IMR-90 (cell line): ENCODE measurements around the gene MAGI1. TPM values are rescaled to one million over a fixed set of nuclear protein-coding genes. Genes with fewer than 3 reads are reported as not detected.

Experiments used
- ATAC-seq: fragments of 200-7000 bp; cut with Tn5 transposase; 2 replicates; pipeline ENCODE4 v1.9.1; 2020; ENCODE audit warnings: low read depth, mild to moderate bottlenecking, moderate library complexity
- BruUV-seq: library from RNA; stranded (reverse); fragments of 400-500 nt; replicated peaks from 2 replicates; lab custom pipeline; 2021; lab: Mats Ljungman, UMichigan
- CTCF ChIA-PET: fragments of 300-600 bp; formaldehyde crosslinking; extraction: SDS; loops from one replicate; lab custom pipeline; 2021; ENCODE audit warnings: antibody characterized with exemption; lab: Yijun Ruan, JAX
- POLR2A ChIA-PET: fragments of 300-600 bp; sonication (Branson Sonifier 250); formaldehyde crosslinking; loops from one replicate; lab custom pipeline; 2022; ENCODE audit warnings: antibody characterized with exemption; ENCODE audit not compliant: unreplicated experiment; lab: Charles Lee
- DNase-seq: peaks from one replicate; pipeline ENCODE4 v3.0.0; 2013
- H2AFZ ChIP-seq: replicated peaks from 2 replicates; pipeline ENCODE3; 2013; ENCODE audit warnings: low read length, mild to moderate bottlenecking; ENCODE audit not compliant: poor library complexity
- H2AK5ac ChIP-seq: 2 replicates; pipeline ENCODE4 v1.6.1; 2013; ENCODE audit warnings: low read depth, low read length, inconsistent platforms
- H2AK9ac ChIP-seq: replicated peaks from 2 replicates; pipeline ENCODE3; 2013; ENCODE audit warnings: mild to moderate bottlenecking, low read depth, low read length, moderate library complexity; ENCODE audit not compliant: poor library complexity
- H2BK120ac ChIP-seq: 2 replicates; pipeline ENCODE4 v1.6.1; 2013; ENCODE audit warnings: low read depth, low read length, inconsistent platforms
- H2BK15ac ChIP-seq: 3 replicates; pipeline ENCODE4 v1.6.1; 2013; ENCODE audit warnings: low read depth, low read length, inconsistent platforms
- H2BK20ac ChIP-seq: 2 replicates; pipeline ENCODE4 v1.6.1; 2013; ENCODE audit warnings: low read depth, mild to moderate bottlenecking, inconsistent platforms, low read length, moderate library complexity
- H2BK5ac ChIP-seq: 2 replicates; pipeline ENCODE4 v1.6.1; 2013; ENCODE audit warnings: mild to moderate bottlenecking, low read depth, low read length, inconsistent platforms; ENCODE audit not compliant: poor library complexity, severe bottlenecking
- H3K14ac ChIP-seq: replicated peaks from 2 replicates; pipeline ENCODE4 v1.6.1; 2013; ENCODE audit warnings: low read depth, low read length, inconsistent platforms
- H3K18ac ChIP-seq: 2 replicates; pipeline ENCODE4 v1.6.1; 2013; ENCODE audit warnings: low read depth, low read length, control low read depth
- H3K23ac ChIP-seq: 2 replicates; pipeline ENCODE4 v1.6.1; 2013; ENCODE audit warnings: low read depth, low read length, inconsistent platforms
- H3K27ac ChIP-seq: 2 replicates; pipeline ENCODE4 v1.5.1; 2013; ENCODE audit warnings: mild to moderate bottlenecking, control low read depth, low read length; ENCODE audit not compliant: insufficient read depth
- H3K27me3 ChIP-seq: 2 replicates; pipeline ENCODE4 v1.6.1; 2013; ENCODE audit warnings: low read length; ENCODE audit not compliant: control insufficient read depth, insufficient read depth
- H3K36me3 ChIP-seq: 2 replicates; pipeline ENCODE4 v1.6.1; 2013; ENCODE audit warnings: low read length, mixed read lengths; ENCODE audit not compliant: control insufficient read depth, insufficient read depth
- H3K4ac ChIP-seq: 2 replicates; pipeline ENCODE4 v1.6.1; 2013; ENCODE audit warnings: low read depth, low read length, inconsistent platforms
- H3K4me1 ChIP-seq: 2 replicates; pipeline ENCODE4 v1.6.1; 2013; ENCODE audit warnings: low read length, mixed read lengths; ENCODE audit not compliant: control insufficient read depth, insufficient read depth
- H3K4me2 ChIP-seq: 2 replicates; pipeline ENCODE4 v1.6.1; 2013; ENCODE audit warnings: low read depth, mild to moderate bottlenecking, control low read depth, low read length, moderate library complexity
- H3K4me3 ChIP-seq: 2 replicates; pipeline ENCODE4 v1.5.1; 2013; ENCODE audit warnings: low read depth, mild to moderate bottlenecking, control low read depth, low read length, moderate library complexity; ENCODE audit not compliant: insufficient read depth
- H3K56ac ChIP-seq: 2 replicates; pipeline ENCODE4 v1.6.1; 2013; ENCODE audit warnings: low read length, inconsistent platforms; ENCODE audit not compliant: insufficient read depth; ENCODE audit errors: extremely low read depth
- H3K79me1 ChIP-seq, 2 experiments: 2 replicates each; pipeline ENCODE4 v1.6.1; 2013; ENCODE audit warnings: low read length in 2 of 2, inconsistent platforms in 1 of 2, low read depth in 1 of 2
- H3K9ac ChIP-seq: 2 replicates; pipeline ENCODE4 v1.6.1; 2013; ENCODE audit warnings: low read depth, low read length, control low read depth
- H3K9me1 ChIP-seq: 2 replicates; pipeline ENCODE4 v1.6.1; 2013; ENCODE audit warnings: low read length, inconsistent platforms; ENCODE audit not compliant: insufficient read depth
- H3K9me3 ChIP-seq: 2 replicates; pipeline ENCODE4 v1.6.1; 2013; ENCODE audit warnings: low read length; ENCODE audit not compliant: control insufficient read depth, insufficient read depth
- H4K20me1 ChIP-seq: 2 replicates; pipeline ENCODE4 v1.6.1; 2013; ENCODE audit warnings: low read length, inconsistent platforms; ENCODE audit not compliant: insufficient read depth
- H4K5ac ChIP-seq: 2 replicates; pipeline ENCODE4 v1.6.1; 2013; ENCODE audit warnings: mild to moderate bottlenecking, low read depth, low read length, control low read depth
- H4K8ac ChIP-seq, 2 experiments: 2 replicates each; pipeline ENCODE4 v1.6.1; 2013; ENCODE audit warnings: low read depth in 2 of 2, low read length in 2 of 2, control low read depth in 1 of 2, inconsistent platforms in 1 of 2
- H4K91ac ChIP-seq: 2 replicates; pipeline ENCODE4 v1.6.1; 2013; ENCODE audit warnings: low read depth, low read length, inconsistent platforms; ENCODE audit not compliant: insufficient read depth
- BHLHE40 ChIP-seq: fragments of 150-350 bp; IDR thresholded peaks from 2 replicates; pipeline ENCODE4 v1.6.1; 2016; ENCODE audit warnings: mild to moderate bottlenecking, low read depth, low read length
- CHD1 ChIP-seq: IDR thresholded peaks from 2 replicates; pipeline ENCODE4 v1.6.1; 2012; ENCODE audit warnings: low read depth, low read length, improper control_type of control experiment
- FOS ChIP-seq: fragments of 150-350 bp; IDR thresholded peaks from 2 replicates; pipeline ENCODE4 v1.6.1; 2016; ENCODE audit warnings: low read depth, low read length
- NFE2L2 ChIP-seq: fragments of 150-350 bp; IDR thresholded peaks from 2 replicates; pipeline ENCODE4 v1.6.1; 2016; ENCODE audit warnings: low read depth, mild to moderate bottlenecking, low read length
- POLR2A ChIP-seq: IDR thresholded peaks from 2 replicates; pipeline ENCODE4 v1.6.1; 2012; ENCODE audit warnings: mild to moderate bottlenecking, low read depth, low read length
- RAD21 ChIP-seq: IDR thresholded peaks from 2 replicates; pipeline ENCODE4 v1.6.1; 2012; ENCODE audit warnings: low read length, improper control_type of control experiment
- RCOR1 ChIP-seq: IDR thresholded peaks from 2 replicates; pipeline ENCODE4 v1.6.1; 2012; ENCODE audit warnings: mild to moderate bottlenecking, low read length, improper control_type of control experiment; ENCODE audit not compliant: insufficient replicate concordance
- RFX5 ChIP-seq: IDR thresholded peaks from 2 replicates; pipeline ENCODE4 v1.8.0; 2012; ENCODE audit warnings: low read depth, mild to moderate bottlenecking, low read length, moderate library complexity
- SMC3 ChIP-seq: fragments of 150-350 bp; IDR thresholded peaks from 2 replicates; pipeline ENCODE4 v1.6.1; 2016; ENCODE audit warnings: low read depth, mild to moderate bottlenecking, antibody characterized with exemption, low read length, moderate library complexity
- WGBS, 2 experiments: methylation state at CpG; one replicate each; pipeline versions ENCODE4 v1.1.5 to v1.1.7; 2013; ENCODE audit warnings: missing lambda C conversion rate in 2 of 2; ENCODE audit not compliant: insufficient read length in 1 of 2; ENCODE audit errors: extremely low coverage in 2 of 2; 5-methylcytosine and 5-hydroxymethylcytosine counted together
- dilution Hi-C: fragments of 300-500 bp; cut with HindIII; formaldehyde crosslinking; loops from one replicate; pipeline ENCODE4 v1.14.3; 2018; ENCODE audit warnings: low sequenced_read_pairs; ENCODE audit not compliant: unreplicated experiment
- in situ Hi-C: fragments of 300-500 bp; cut with MboI; formaldehyde crosslinking; loops from 3 replicates; pipeline ENCODE4 v1.14.3; 2019; ENCODE audit warnings: low sequenced_read_pairs, inconsistent platforms, mixed read lengths
- intact Hi-C: fragments of 100-400 bp; cut with micrococcal nuclease; formaldehyde crosslinking; loops from 2 replicates; pipeline ENCODE4 v1.10.0; 2022
- polyA plus RNA-seq, 3 experiments: library from polyadenylated mRNA; depleted of rRNA; stranded (reverse); fragments of >200 nt; gene quantifications; 2 replicates each; pipeline ENCODE4 v1.2.3, GENCODE V29; 2012; ENCODE audit warnings: low replicate concordance in 1 of 3
- total RNA-seq: library from RNA; depleted of rRNA; stranded (reverse); fragments of >200 nt; gene quantifications from 2 replicates; pipeline ENCODE4 v1.2.3, GENCODE V29; 2012
- TF ChIP-seq, protein P1 (sequence below): fragments of 150-350 bp; IDR thresholded peaks from 2 replicates; pipeline ENCODE4 v1.6.1; 2016; ENCODE audit warnings: low read depth, mild to moderate bottlenecking, low read length, moderate library complexity, borderline replicate concordance
- TF ChIP-seq, protein P2 (sequence below): fragments of 150-350 bp; IDR thresholded peaks from 2 replicates; pipeline ENCODE4 v1.6.1; 2017; ENCODE audit warnings: mild to moderate bottlenecking, antibody characterized with exemption, low read length, low read depth
- TF ChIP-seq, protein P3 (sequence below): conservative IDR thresholded peaks from 2 replicates; pipeline ENCODE4 v1.5.1; 2012; ENCODE audit warnings: mild to moderate bottlenecking, low read depth, low read length, improper control_type of control experiment

The MAGI1 gene
- total and polyA plus RNA-seq, 2 of the 4 experiments (the other 2 are of a cell fraction), result 14.5 to 24.2 TPM

GRCh38 chr3:65401359-65402305, 637.1 kb downstream of the MAGI1 start:
- Histone ChIP-seq H3K79me1 (0 out of 4 replicates have a peak, but pooled peaks cover 0 to 5% of the 10 kb centered on the region in 2 experiments), H3K18ac (no peak overlapping the region), H3K27ac (no peak overlapping the region), H2BK120ac (no peak overlapping the region), H3K27me3 (no peaks in the 10 kb centered on the region), H2AK5ac (no peak overlapping the region; the same call in 1 of the 2 replicates), H3K36me3 (no peaks in the 10 kb centered on the region), H3K4ac (no peak overlapping the region), H2AFZ (no peak overlapping the region), H2AK9ac (no peak overlapping the region), H3K23ac (no peak overlapping the region), H3K4me3 (no peak overlapping the region), H4K5ac (no peak overlapping the region), H2BK15ac (no peak overlapping the region; the same call in 2 of the 3 replicates), H2BK5ac (no peak overlapping the region), H3K4me1 (peaks cover 6% of the 10 kb centered on the region), H4K20me1 (no peaks in the 10 kb centered on the region), H3K4me2 (no peak overlapping the region), H3K56ac (no peak overlapping the region), H3K9me3 (no peaks in the 10 kb centered on the region), H4K8ac (no peak overlapping the region), H2BK20ac (no peak overlapping the region), H3K14ac (no peak overlapping the region), H4K91ac (no peak overlapping the region), H3K9me1 (peaks cover 15% of the 10 kb centered on the region), H3K9ac (no peak overlapping the region)
- dilution Hi-C loops, result no loop called here
- ChIA-PET POLR2A (interaction anchor here (0.7 kb wide), 1 partner anchor 17 kb away, joined by 3 read pairs; no protein-coding TSS in a partner anchor), CTCF (no interaction called here)
- no TSS peak for BruUV-seq
- TF ChIP-seq RFX5 (no peak), FOS (no peak), RAD21 (no peak), NFE2L2 (no peak), SMC3 (no peak), CHD1 (no peak), RCOR1 (no peak), POLR2A (no peak), BHLHE40 (no peak)
- TF ChIP-seq, protein P1, sequence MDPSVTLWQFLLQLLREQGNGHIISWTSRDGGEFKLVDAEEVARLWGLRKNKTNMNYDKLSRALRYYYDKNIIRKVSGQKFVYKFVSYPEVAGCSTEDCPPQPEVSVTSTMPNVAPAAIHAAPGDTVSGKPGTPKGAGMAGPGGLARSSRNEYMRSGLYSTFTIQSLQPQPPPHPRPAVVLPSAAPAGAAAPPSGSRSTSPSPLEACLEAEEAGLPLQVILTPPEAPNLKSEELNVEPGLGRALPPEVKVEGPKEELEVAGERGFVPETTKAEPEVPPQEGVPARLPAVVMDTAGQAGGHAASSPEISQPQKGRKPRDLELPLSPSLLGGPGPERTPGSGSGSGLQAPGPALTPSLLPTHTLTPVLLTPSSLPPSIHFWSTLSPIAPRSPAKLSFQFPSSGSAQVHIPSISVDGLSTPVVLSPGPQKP, result no peak
- TF ChIP-seq, protein P2, sequence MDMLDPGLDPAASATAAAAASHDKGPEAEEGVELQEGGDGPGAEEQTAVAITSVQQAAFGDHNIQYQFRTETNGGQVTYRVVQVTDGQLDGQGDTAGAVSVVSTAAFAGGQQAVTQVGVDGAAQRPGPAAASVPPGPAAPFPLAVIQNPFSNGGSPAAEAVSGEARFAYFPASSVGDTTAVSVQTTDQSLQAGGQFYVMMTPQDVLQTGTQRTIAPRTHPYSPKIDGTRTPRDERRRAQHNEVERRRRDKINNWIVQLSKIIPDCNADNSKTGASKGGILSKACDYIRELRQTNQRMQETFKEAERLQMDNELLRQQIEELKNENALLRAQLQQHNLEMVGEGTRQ, result no peak
- TF ChIP-seq, protein P3, sequence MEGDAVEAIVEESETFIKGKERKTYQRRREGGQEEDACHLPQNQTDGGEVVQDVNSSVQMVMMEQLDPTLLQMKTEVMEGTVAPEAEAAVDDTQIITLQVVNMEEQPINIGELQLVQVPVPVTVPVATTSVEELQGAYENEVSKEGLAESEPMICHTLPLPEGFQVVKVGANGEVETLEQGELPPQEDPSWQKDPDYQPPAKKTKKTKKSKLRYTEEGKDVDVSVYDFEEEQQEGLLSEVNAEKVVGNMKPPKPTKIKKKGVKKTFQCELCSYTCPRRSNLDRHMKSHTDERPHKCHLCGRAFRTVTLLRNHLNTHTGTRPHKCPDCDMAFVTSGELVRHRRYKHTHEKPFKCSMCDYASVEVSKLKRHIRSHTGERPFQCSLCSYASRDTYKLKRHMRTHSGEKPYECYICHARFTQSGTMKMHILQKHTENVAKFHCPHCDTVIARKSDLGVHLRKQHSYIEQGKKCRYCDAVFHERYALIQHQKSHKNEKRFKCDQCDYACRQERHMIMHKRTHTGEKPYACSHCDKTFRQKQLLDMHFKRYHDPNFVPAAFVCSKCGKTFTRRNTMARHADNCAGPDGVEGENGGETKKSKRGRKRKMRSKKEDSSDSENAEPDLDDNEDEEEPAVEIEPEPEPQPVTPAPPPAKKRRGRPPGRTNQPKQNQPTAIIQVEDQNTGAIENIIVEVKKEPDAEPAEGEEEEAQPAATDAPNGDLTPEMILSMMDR, result no peak
- in situ Hi-C loops, result loop anchor here (25.0 kb wide), 1 partner anchor 864 kb away; no protein-coding TSS in a partner anchor
- intact Hi-C loops, result no loop called here
- ATAC-seq (no peak), DNase-seq (no peak)
- no CpG with 5 or more reads among the region's 10 CpGs for WGBS, 2 experiments
